ENCODE data around the gene SLC10A6.

SLC10A6 gene

DNA sequence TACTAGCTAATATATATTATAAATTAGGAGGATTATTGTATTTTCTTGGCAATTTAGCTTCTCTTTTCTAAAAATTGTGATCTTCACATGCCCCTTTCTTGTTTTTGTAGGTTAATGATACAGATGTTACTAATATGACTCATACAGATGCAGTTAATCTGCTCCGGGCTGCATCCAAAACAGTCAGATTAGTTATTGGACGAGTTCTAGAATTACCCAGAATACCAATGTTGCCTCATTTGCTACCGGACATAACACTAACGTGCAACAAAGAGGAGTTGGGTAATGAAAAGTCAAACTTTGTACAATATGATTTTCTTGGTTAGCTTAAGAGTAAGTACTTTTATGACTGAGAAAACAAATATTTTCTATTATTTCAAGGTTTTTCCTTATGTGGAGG, 74.1 kb downstream of the SLC10A6 start:
- DNase-seq = no peak

All from left hindlimb (tissue), 1 donor.